GM18498 (cell line): ENCODE results near the gene SDF4.
"Not testable (repeated sequence)": the region's sequence is repeated elsewhere in the genome, so short reads cannot be mapped to it uniquely, and the experiment has no call there.

Experiments
- ATAC-seq: cut with Tn5 transposase; IDR thresholded peaks from one replicate; pipeline ENCODE4 v1.9.1; 2021; ENCODE audit warnings: mild to moderate bottlenecking, moderate library complexity; ENCODE audit not compliant: unreplicated experiment

SDF4 gene

GRCh38 chr1:1259951-1260600 lies 28.3 kb upstream of the SDF4 start:
- ATAC-seq, result no peak

GRCh38 chr1:1259540-1259939 lies 27.7 kb upstream of the SDF4 start:
- no peak for ATAC-seq

- ATAC-seq, result no peak
Observed at GRCh38 chr1:1259119-1259488, 27.3 kb upstream of the SDF4 start.

GRCh38 chr1:1256956-1257871 lies 25.4 kb upstream of the SDF4 start:
- no peak for ATAC-seq

GRCh38 chr1:1255611-1256010 lies 23.8 kb upstream of the SDF4 start:
- no peak for ATAC-seq

- ATAC-seq, result no peak
Observed at GRCh38 chr1:1255078-1255477, 23.3 kb upstream of the SDF4 start.

- ATAC-seq, result no peak
Observed at GRCh38 chr1:1254667-1254998, 22.8 kb upstream of the SDF4 start.

GRCh38 chr1:1253972-1254666 lies 22.3 kb upstream of the SDF4 start:
- ATAC-seq, result no peak

- no peak for ATAC-seq
Observed at GRCh38 chr1:1253314-1253713, 21.5 kb upstream of the SDF4 start.

GRCh38 chr1:1250786-1251284 lies 19.0 kb upstream of the SDF4 start:
- ATAC-seq, result peak; percentile 53

- not testable (repeated sequence) for ATAC-seq
Observed at GRCh38 chr1:1248009-1248913, 16.5 kb upstream of the SDF4 start.

- no peak for ATAC-seq
Observed at GRCh38 chr1:1247341-1247913, 15.6 kb upstream of the SDF4 start.

GRCh38 chr1:1246577-1247340 lies 15.0 kb upstream of the SDF4 start, which contains the start of gene C1QTNF12:
C1QTNF12 (minus strand) TSS chr1:1246722; CDS start chr1:1246690, 32 bp downstream.
- ATAC-seq, result no peak

GRCh38 chr1:1245817-1246576 lies 14.2 kb upstream of the SDF4 start:
- no peak for ATAC-seq

GRCh38 chr1:1245178-1245816 lies 13.5 kb upstream of the SDF4 start:
- ATAC-seq, result no peak

- ATAC-seq, result no peak
Observed at GRCh38 chr1:1244192-1244811, 12.5 kb upstream of the SDF4 start.

GRCh38 chr1:1243807-1244191 lies 12.0 kb upstream of the SDF4 start:
- no peak for ATAC-seq

- ATAC-seq, result no peak
Observed at GRCh38 chr1:1243266-1243660, 11.5 kb upstream of the SDF4 start.
